SK-N-MC (cell line): Measurements from ENCODE around the gene POLRMT.
A peak's percentile ranks its signal among the peaks of the same experiment; 100 is the strongest.

ENCODE experiments used
- DNase-seq: peaks from one replicate; pipeline ENCODE4 v3.0.0-alpha.2; 2011; ENCODE audit warnings: low read depth, low spot score
- H3K27ac ChIP-seq: fragments of 200-600 bp; sonication (generic); 2 replicates; pipeline ENCODE4 v1.5.1; 2016; ENCODE audit warnings: mixed run types
- H3K36me3 ChIP-seq: fragments of 200-600 bp; sonication (generic); 2 replicates; pipeline ENCODE4 v1.6.1; 2017; ENCODE audit warnings: antibody characterized with exemption, low read length, mixed read lengths; ENCODE audit not compliant: insufficient read depth
- H3K4me3 ChIP-seq: fragments of 200-600 bp; sonication (generic); 2 replicates; pipeline ENCODE4 v1.5.1; 2016
- H3K9ac ChIP-seq: fragments of 200-600 bp; sonication (generic); 2 replicates; pipeline ENCODE4 v1.8.0; 2017; ENCODE audit warnings: mixed run types, mixed read lengths; ENCODE audit not compliant: insufficient read length
- H3K9me3 ChIP-seq: fragments of 200-600 bp; sonication (generic); 2 replicates; pipeline ENCODE4 v1.6.1; 2017; ENCODE audit warnings: low read depth, mild to moderate bottlenecking, antibody characterized with exemption, low read length, moderate library complexity, mixed read lengths
- EZH2 ChIP-seq: fragments of 200-600 bp; sonication (generic); IDR thresholded peaks from one replicate; pipeline ENCODE4 v1.6.1; 2017; ENCODE audit warnings: antibody characterized with exemption
- FOXP2 ChIP-seq: optimal IDR thresholded peaks from 2 replicates; pipeline ENCODE3; 2011; ENCODE audit warnings: mild to moderate bottlenecking, moderate library complexity; ENCODE audit not compliant: insufficient read depth; ENCODE audit errors: extremely low read length, control extremely low read depth
- POLR2AphosphoS5 ChIP-seq: IDR thresholded peaks from 2 replicates; pipeline ENCODE4 v1.6.1; 2012; ENCODE audit warnings: mild to moderate bottlenecking, low read depth, low read length, borderline replicate concordance

Gene POLRMT

GRCh38 chr19:584240-585001, 48.9 kb downstream of the POLRMT start:
- no peak for DNase-seq
- Histone ChIP-seq H3K27ac (no peak overlapping the region), H3K36me3 (peaks cover 23% of the 10 kb centered on the region; the same call in 1 of the 2 replicates), H3K4me3 (no peak overlapping the region), H3K9me3 (no peaks in the 10 kb centered on the region), H3K9ac (no peak overlapping the region)
- TF ChIP-seq EZH2: no peak
- no peak for TF ChIP-seq FOXP2
- peak; percentile 53 for TF ChIP-seq POLR2AphosphoS5

GRCh38 chr19:583968-584239, 49.4 kb downstream of the POLRMT start:
- no peak overlapping the region for H3K4me3 ChIP-seq
- TF ChIP-seq EZH2 (no peak), FOXP2 (no peak), POLR2AphosphoS5 (no peak)
- no peak overlapping the region for H3K27ac ChIP-seq
- no peaks in the 10 kb centered on the region for H3K9me3 ChIP-seq
- DNase-seq: no peak
- peaks cover 23% of the 10 kb centered on the region; the same call in 1 of the 2 replicates for H3K36me3 ChIP-seq
- H3K9ac ChIP-seq: no peak overlapping the region

- Histone ChIP-seq H3K27ac (no peak overlapping the region), H3K36me3 (peaks cover 23% of the 10 kb centered on the region; the same call in 1 of the 2 replicates), H3K9ac (no peak overlapping the region), H3K4me3 (no peak overlapping the region), H3K9me3 (no peaks in the 10 kb centered on the region)
- DNase-seq: no peak
- no peak for TF ChIP-seq EZH2
- no peak for TF ChIP-seq FOXP2
- TF ChIP-seq POLR2AphosphoS5: no peak
Measured at GRCh38 chr19:583198-583967, 50.0 kb downstream of the POLRMT start.

GRCh38 chr19:582497-583197, 50.7 kb downstream of the POLRMT start:
- Histone ChIP-seq H3K36me3 (peaks cover 27% of the 10 kb centered on the region; the same call in 1 of the 2 replicates), H3K9me3 (no peaks in the 10 kb centered on the region), H3K27ac (no peak overlapping the region), H3K9ac (no peak overlapping the region), H3K4me3 (no peak overlapping the region)
- DNase-seq: no peak
- no peak for TF ChIP-seq FOXP2
- no peak for TF ChIP-seq EZH2
- no peak for TF ChIP-seq POLR2AphosphoS5

GRCh38 chr19:581399-582111, 51.8 kb downstream of the POLRMT start:
- Histone ChIP-seq H3K9me3 (no peaks in the 10 kb centered on the region), H3K27ac (no peak overlapping the region), H3K36me3 (peaks cover 28% of the 10 kb centered on the region; the same call in 1 of the 2 replicates), H3K9ac (no peak overlapping the region), H3K4me3 (no peak overlapping the region)
- TF ChIP-seq FOXP2 (no peak), EZH2 (no peak), POLR2AphosphoS5 (no peak)
- DNase-seq: no peak

GRCh38 chr19:580274-580835, 53.0 kb downstream of the POLRMT start:
- Histone ChIP-seq H3K4me3 (no peak overlapping the region), H3K36me3 (peaks cover 28% of the 10 kb centered on the region; the same call in 1 of the 2 replicates), H3K9ac (no peak overlapping the region), H3K27ac (no peak overlapping the region), H3K9me3 (no peaks in the 10 kb centered on the region)
- TF ChIP-seq EZH2 (no peak), FOXP2 (no peak), POLR2AphosphoS5 (no peak)
- DNase-seq: no peak

GRCh38 chr19:579842-580155, 53.5 kb downstream of the POLRMT start:
- DNase-seq: no peak
- TF ChIP-seq POLR2AphosphoS5: no peak
- no peak for TF ChIP-seq EZH2
- TF ChIP-seq FOXP2: no peak
- Histone ChIP-seq H3K27ac (no peak overlapping the region), H3K9me3 (no peaks in the 10 kb centered on the region), H3K9ac (no peak overlapping the region), H3K36me3 (peaks cover 28% of the 10 kb centered on the region; the same call in 1 of the 2 replicates), H3K4me3 (no peak overlapping the region)
